SK-N-SH treated with all-trans-retinoic acid at 6 μM for 48 hours (cell line): ENCODE measurements around the gene ARHGEF3.

Experiments
- ATAC-seq: fragments of 200-7000 bp; cut with Tn5 transposase; 3 replicates; pipeline ENCODE4 v1.9.1; 2020; ENCODE audit warnings: mild to moderate bottlenecking, moderate library complexity
- ARNTL ChIP-seq: fragments of 450-650 bp; formaldehyde crosslinking; IDR thresholded peaks from 2 replicates; pipeline ENCODE4 v1.5.0; 2020; ENCODE audit warnings: low read depth, mild to moderate bottlenecking, moderate library complexity, borderline replicate concordance
- BACH2 ChIP-seq: fragments of 250-450 bp; sonication (Bioruptor Pico); IDR thresholded peaks from 2 replicates; pipeline ENCODE4 v1.9.0; 2021; ENCODE audit warnings: mild to moderate bottlenecking, borderline replicate concordance
- CREB5 ChIP-seq: fragments of 250-450 bp; sonication (Bioruptor Pico); IDR thresholded peaks from 2 replicates; pipeline ENCODE4 v1.5.1; 2020; ENCODE audit warnings: low read depth, mild to moderate bottlenecking, moderate library complexity
- CSDC2 ChIP-seq: fragments of 250-450 bp; sonication (Bioruptor Pico); IDR thresholded peaks from 2 replicates; pipeline ENCODE4 v1.5.0; 2020; ENCODE audit warnings: mild to moderate bottlenecking, moderate library complexity
- CSRNP3 ChIP-seq: fragments of 250-450 bp; sonication (Bioruptor Pico); IDR thresholded peaks from 2 replicates; pipeline ENCODE4 v1.5.1; 2021; ENCODE audit warnings: mild to moderate bottlenecking, moderate library complexity
- ESRRG ChIP-seq: fragments of 250-450 bp; sonication (Bioruptor Pico); IDR thresholded peaks from 2 replicates; pipeline ENCODE4 v1.6.1; 2021; ENCODE audit warnings: mild to moderate bottlenecking
- GLIS3 ChIP-seq: fragments of 250-450 bp; sonication (Bioruptor Pico); IDR thresholded peaks from 2 replicates; pipeline ENCODE4 v1.5.0; 2020; ENCODE audit warnings: mild to moderate bottlenecking, moderate library complexity
- ISL1 ChIP-seq: fragments of 250-450 bp; sonication (Bioruptor Pico); IDR thresholded peaks from 2 replicates; pipeline ENCODE4 v2.1.2; 2022; ENCODE audit warnings: mild to moderate bottlenecking, moderate library complexity
- OSR1 ChIP-seq: fragments of 250-450 bp; sonication (Bioruptor Pico); IDR thresholded peaks from 2 replicates; pipeline ENCODE4 v1.8.0; 2022; ENCODE audit warnings: moderate library complexity, mild to moderate bottlenecking, inconsistent platforms
- PATZ1 ChIP-seq: fragments of 250-450 bp; sonication (Bioruptor Pico); IDR thresholded peaks from 2 replicates; pipeline ENCODE4 v1.8.0; 2020; ENCODE audit warnings: mild to moderate bottlenecking, moderate library complexity, borderline replicate concordance
- RARB ChIP-seq: fragments of 250-450 bp; sonication (Bioruptor Pico); IDR thresholded peaks from 2 replicates; pipeline ENCODE4 v1.8.0; 2021; ENCODE audit warnings: mild to moderate bottlenecking, moderate library complexity
- SNAI2 ChIP-seq: fragments of 250-450 bp; sonication (Bioruptor Pico); IDR thresholded peaks from 2 replicates; pipeline ENCODE4 v1.5.0; 2020; ENCODE audit warnings: mild to moderate bottlenecking, moderate library complexity
- TCF4 ChIP-seq: fragments of 250-450 bp; sonication (Bioruptor Pico); IDR thresholded peaks from 2 replicates; pipeline ENCODE4 v1.8.0; 2021; ENCODE audit warnings: mild to moderate bottlenecking, moderate library complexity, borderline replicate concordance
- TOX ChIP-seq: fragments of 250-450 bp; sonication (Bioruptor Pico); IDR thresholded peaks from 2 replicates; pipeline ENCODE4 v1.8.0; 2021; ENCODE audit warnings: mild to moderate bottlenecking, moderate library complexity, borderline replicate concordance
- TSHZ2 ChIP-seq: fragments of 250-450 bp; sonication (Bioruptor Pico); IDR thresholded peaks from 2 replicates; pipeline ENCODE4 v1.5.0; 2020; ENCODE audit warnings: mild to moderate bottlenecking, moderate library complexity
- ZFP3 ChIP-seq: fragments of 250-450 bp; sonication (Bioruptor Pico); IDR thresholded peaks from 2 replicates; pipeline ENCODE4 v1.5.0; 2020; ENCODE audit warnings: mild to moderate bottlenecking, moderate library complexity
- ZFP30 ChIP-seq: fragments of 450-650 bp; formaldehyde crosslinking; IDR thresholded peaks from 2 replicates; pipeline ENCODE4 v1.5.0; 2022; ENCODE audit warnings: mild to moderate bottlenecking, moderate library complexity
- ZNF565 ChIP-seq: fragments of 450-650 bp; formaldehyde crosslinking; conservative IDR thresholded peaks from 2 replicates; pipeline ENCODE4 v1.5.0; 2020; ENCODE audit warnings: low read depth, mild to moderate bottlenecking, moderate library complexity
- ZNF70 ChIP-seq: fragments of 450-650 bp; formaldehyde crosslinking; IDR thresholded peaks from 2 replicates; pipeline ENCODE4 v1.5.0; 2020; ENCODE audit warnings: mild to moderate bottlenecking, moderate library complexity
- ZNF8 ChIP-seq: fragments of 450-650 bp; formaldehyde crosslinking; IDR thresholded peaks from 2 replicates; pipeline ENCODE4 v1.5.0; 2020; ENCODE audit warnings: mild to moderate bottlenecking, moderate library complexity

ARHGEF3 gene

GRCh38 chr3:56691165-56692000, 110.4 kb downstream of the ARHGEF3 start:
- ATAC-seq = no peak
- TF ChIP-seq ESRRG (CRISPR knock-in tag) (no peak), TCF4 (CRISPR knock-in tag) (no peak), OSR1 (no peak)

GRCh38 chr3:56689303-56689702, 112.4 kb downstream of the ARHGEF3 start:
- ATAC-seq = no peak
- TF ChIP-seq OSR1 (no peak), ZFP30 (CRISPR knock-in tag) (no peak), CSDC2 (CRISPR knock-in tag) (no peak), SNAI2 (CRISPR knock-in tag) (no peak)

GRCh38 chr3:56688191-56688590, 113.6 kb downstream of the ARHGEF3 start:
- TF ChIP-seq ARNTL (CRISPR knock-in tag) (no peak), ZFP30 (CRISPR knock-in tag) (no peak), TCF4 (CRISPR knock-in tag) (no peak), ZNF8 (CRISPR knock-in tag) (no peak), ZNF70 (no peak), PATZ1 (CRISPR knock-in tag) (no peak), GLIS3 (no peak), CSRNP3 (CRISPR knock-in tag) (no peak), ZNF565 (no peak), BACH2 (CRISPR knock-in tag) (no peak), ZFP3 (CRISPR knock-in tag) (no peak), TSHZ2 (CRISPR knock-in tag) (no peak), ESRRG (CRISPR knock-in tag) (no peak), ISL1 (CRISPR knock-in tag) (no peak), CREB5 (CRISPR knock-in tag) (no peak), OSR1 (no peak), TOX (CRISPR knock-in tag) (no peak), CSDC2 (CRISPR knock-in tag) (no peak)
- ATAC-seq = no peak

GRCh38 chr3:56684029-56684428, 117.7 kb downstream of the ARHGEF3 start:
- ATAC-seq = no peak
- TF ChIP-seq ESRRG (CRISPR knock-in tag) (no peak), PATZ1 (CRISPR knock-in tag) (no peak), RARB (CRISPR knock-in tag) (no peak), BACH2 (CRISPR knock-in tag) (no peak), ARNTL (CRISPR knock-in tag) (no peak)
